Stimulated activated CD4-positive, alpha-beta T cell treated with anti-CD3 and anti-CD28 coated beads, Interleukin-15, amount 100 ng/mL, for 24 hours (primary cell): ENCODE measurements around the gene CDH4.
A peak's percentile ranks its signal among the peaks of the same experiment; 100 is the strongest.

Source experiments
- DNase-seq: peaks from one replicate; pipeline ENCODE4 v3.0.0-alpha.2; 2020

Gene CDH4

GRCh38 chr20:61861054-61861841 lies 609.2 kb downstream of the CDH4 start:
- no peak for DNase-seq

- no peak for DNase-seq
These were observed 609.8 kb downstream of the CDH4 start for GRCh38 chr20:61861858-61862257.

DNA sequence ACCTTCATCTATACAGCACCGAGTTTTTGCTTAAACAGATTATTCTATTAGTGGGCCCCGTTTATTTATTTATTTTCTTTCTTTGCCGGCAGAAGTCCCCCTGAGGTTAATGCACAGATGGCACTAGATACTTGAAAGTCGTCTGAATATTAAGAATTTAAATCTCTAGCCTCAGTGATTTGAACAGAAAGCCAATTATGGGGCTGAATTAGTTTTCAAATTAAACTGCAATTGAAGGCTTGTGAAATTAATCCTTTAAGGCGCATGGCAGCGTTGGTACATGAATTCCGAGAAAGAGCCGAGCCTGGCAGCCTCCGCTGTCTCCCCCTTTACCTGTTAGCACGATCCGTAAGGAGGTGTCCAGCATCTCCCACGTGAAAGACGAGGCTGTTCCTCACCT lies 610.8 kb downstream of the CDH4 start:
- DNase-seq: no peak

DNA sequence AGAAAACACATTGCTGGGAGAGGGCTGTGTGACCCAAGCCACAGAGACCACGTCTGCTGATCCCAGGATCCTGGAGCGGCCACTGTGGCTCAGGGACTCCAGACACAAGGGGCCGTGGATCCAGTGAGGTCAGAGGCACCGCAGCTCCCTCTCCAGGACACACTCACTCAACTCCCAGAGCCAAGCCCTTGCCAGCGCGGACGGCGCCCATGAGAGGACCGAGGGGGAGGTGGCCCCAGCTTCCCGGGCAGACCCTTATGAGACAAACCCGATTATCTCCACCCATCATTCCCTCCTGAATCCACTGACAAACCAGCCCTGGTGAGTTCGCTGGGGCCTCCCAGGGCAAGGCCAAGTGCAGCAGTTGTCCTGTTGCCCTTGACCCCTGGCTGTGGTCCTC lies 612.4 kb downstream of the CDH4 start:
- DNase-seq: no peak

GRCh38 chr20:61865353-61865752 lies 613.3 kb downstream of the CDH4 start:
- DNase-seq: no peak

DNA sequence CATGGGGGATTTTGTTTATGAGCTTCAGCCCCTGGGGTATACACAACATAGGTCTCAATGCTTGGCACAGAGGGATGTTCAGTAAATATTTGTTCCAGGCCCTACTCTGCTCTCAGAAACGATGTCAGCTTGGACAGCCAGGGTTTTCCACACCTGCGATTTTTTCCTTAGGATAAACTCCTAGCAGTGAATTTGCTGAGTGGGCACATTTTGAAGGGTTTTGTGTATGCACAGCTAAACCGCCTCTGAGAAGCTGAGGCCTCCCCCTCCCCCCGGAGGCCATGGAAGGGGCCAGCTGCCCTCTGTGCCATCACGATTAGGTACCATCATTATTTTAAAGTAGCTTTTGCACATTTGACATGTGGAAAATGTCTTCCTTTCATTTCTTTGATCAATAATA lies 614.1 kb downstream of the CDH4 start:
- DNase-seq: no peak

DNA sequence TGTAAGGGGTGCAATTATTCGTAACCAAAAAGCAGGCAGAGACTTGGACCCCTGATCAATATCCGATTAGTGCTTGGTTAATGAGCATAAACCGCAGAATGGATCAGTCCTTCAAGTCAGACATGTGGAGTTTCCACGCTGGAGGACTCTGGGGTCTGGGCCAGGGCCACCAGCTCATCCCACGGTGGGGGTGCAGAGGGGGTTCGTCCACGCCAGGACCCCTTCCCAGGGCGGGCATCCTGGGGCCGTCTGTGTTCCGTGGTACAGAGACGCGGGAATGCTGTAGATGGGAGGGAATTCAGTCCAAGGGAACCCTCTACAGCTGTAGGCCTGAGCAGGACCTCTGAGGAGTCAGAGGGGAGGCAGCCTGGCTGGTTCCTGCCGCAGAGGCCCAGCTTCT lies 615.9 kb downstream of the CDH4 start:
- no peak for DNase-seq

- DNase-seq: no peak
These were observed 616.5 kb downstream of the CDH4 start for GRCh38 chr20:61868466-61869090.

- DNase-seq: no peak
These were observed 617.9 kb downstream of the CDH4 start for GRCh38 chr20:61869750-61870507.

DNA sequence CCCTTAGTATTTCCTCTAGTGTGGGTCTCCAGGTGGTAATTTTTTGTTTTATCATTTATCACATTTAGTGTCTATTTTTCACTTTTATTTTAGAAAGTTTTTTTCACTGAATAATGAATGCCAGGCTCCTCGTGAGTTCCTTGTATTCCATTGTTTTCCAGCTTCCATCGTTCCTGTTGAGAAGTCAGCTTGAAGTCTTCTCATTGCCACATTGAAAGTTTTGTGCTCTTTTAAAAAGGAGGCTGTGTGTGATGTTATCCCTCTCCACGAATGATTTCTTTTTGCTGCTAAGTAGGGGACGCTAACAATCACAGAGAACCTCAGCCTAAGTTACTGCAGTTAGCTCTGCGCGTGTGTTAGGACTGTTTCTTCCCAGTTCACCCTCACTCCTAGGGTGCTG lies 619.1 kb downstream of the CDH4 start:
- DNase-seq: no peak

DNA sequence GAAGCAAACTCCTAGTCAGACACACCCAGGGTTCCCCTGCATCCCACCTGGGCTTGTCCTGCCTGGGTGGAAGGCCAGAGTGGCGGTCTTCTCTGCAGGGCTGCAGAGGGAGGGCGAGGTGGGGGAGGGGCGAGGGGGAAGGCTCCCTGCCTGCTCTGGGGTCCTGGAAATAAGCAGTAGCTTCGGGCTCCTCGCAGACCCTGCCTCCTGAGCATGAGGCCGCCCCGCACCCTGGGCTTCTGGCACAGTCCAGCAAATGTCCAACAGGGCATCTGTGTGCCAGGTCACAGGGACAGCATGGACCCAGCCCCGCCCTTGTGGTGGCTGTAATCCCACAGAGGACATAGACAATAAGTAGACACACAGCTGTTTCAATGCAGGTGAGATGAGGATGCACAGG lies 619.9 kb downstream of the CDH4 start:
- DNase-seq: no peak

DNA sequence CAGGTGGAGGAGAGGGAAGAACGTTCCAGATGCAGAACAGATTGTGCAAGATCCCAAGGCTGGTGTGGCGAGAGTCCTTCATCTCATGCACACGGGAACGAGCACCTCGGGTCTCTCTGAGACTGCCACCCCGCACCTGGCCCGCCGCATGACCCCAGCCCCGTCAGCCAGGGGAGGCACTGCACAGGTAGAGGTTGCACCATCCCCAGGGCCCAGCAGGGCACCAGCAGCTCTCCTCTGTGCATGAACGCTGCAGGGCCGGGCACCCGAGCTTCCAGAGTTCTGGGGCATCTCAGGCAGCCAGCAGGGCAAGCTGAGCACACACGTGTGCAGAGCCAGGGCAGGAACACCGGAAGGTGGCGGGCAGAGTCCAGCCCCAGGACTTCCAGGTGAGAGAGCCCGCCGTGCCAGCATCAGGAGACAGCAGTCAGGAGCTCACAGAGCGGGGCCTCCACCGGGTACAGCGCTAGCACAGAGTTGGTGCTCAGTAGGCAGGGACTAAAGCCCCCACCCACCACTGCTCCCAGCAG lies 620.4 kb downstream of the CDH4 start:
- no peak for DNase-seq

DNA sequence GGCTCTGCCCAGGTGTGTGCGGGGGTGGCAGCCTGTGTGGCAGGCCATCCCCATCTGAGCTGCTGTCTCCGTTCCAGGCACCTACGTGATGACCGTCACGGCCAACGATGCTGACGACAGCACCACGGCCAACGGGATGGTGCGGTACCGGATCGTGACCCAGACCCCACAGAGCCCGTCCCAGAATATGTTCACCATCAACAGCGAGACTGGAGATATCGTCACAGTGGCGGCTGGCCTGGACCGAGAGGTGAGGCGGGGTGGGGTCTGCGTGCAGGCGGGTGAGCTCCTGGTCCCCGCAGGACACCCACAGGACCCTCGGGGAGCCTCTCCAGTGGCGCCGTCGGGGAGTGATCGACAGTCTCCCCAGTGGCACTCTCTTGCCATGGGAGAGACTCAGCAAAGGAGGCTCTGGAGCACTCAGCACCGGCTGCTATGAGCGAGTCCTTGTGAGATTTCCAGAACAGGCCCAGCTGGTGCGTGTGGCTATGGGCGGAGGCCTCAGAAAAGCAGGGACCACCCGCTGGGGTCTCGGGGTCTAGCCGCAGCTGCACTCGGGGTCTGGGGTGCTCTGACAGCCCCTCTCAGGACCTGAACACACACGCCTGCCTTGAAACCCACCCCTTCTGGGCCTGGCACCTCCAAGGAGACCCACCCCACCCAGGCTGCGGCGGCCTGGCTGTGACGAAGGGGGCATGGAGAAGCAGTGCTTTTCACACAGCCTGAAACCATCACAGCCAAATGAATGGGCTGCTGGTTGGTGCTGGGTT lies 621.8 kb downstream of the CDH4 start:
- no peak for DNase-seq

DNA sequence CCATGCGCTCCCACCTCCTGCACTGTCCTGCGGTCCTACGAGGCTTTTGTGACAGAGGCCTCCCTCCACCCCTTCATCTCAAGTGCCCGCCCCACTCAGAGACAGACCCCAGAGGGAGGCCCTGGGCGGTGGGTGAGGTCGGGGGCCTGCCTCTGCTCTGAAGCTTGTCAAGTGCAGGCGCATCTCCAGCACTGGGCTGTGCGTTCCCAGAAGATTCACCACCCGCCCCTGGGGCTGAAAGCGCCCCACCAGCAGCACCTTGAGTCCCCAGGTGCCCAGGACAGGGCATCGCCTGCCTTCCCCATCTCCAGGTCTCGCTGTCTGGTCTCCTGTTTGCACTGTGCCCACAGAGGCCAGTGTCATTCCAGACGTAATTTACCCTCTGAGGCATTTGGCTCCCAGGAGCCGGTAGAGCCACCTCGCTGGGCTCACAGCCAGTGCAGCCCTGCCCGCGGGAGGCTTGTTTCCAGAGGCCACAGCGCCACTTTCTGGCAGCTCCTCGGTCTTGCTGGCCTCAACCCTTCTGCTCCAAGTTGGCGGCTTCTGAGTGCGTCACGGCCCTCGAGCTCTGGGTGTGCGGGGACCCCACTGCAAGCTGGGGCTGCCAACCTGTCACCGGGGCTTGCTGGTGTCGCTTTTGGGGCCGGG lies 622.5 kb downstream of the CDH4 start:
- peak; percentile 8 for DNase-seq

- DNase-seq: no peak
These were observed 623.3 kb downstream of the CDH4 start for GRCh38 chr20:61875221-61875885.

- DNase-seq: no peak
These were observed 623.9 kb downstream of the CDH4 start for GRCh38 chr20:61875996-61876395.

DNA sequence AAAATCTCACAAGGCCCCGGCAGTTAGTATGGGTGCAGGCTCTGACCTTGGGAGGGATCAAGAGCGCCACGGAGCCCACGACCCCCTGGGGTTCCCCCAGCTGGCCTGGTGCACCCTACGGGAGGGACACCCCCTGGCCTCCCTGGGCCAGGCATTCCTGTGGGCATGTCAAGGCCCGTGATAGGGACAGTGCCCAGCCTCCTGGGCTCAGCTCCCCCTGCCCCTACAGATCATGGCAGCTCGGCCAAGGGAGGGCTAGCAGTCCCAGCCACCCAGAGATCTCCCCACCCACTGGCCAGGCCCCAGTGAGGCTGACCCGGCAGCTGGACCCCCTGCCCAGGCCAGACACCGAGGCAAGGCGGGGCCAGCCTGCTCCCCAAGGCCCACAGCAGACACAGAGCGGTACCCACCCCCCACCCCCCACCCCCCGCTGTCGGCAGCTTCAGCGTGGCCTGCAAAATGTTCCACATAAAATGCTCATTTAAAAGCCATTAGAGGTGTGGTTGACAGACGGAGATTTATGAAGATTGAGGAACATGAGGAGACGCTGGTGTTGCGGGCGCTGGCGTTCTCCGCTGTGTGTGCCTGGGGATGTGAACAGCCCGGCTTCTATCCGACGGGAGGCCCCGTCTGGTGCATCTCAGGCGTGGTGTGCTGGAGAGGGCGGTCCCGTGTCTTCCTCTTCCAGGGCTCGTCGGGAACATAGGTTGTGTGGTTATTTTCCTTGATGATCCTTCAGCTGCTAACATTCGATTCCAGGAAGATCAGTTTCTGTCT lies 625.1 kb downstream of the CDH4 start:
- no peak for DNase-seq

GRCh38 chr20:61877776-61878477 lies 625.9 kb downstream of the CDH4 start:
- DNase-seq: no peak

DNA sequence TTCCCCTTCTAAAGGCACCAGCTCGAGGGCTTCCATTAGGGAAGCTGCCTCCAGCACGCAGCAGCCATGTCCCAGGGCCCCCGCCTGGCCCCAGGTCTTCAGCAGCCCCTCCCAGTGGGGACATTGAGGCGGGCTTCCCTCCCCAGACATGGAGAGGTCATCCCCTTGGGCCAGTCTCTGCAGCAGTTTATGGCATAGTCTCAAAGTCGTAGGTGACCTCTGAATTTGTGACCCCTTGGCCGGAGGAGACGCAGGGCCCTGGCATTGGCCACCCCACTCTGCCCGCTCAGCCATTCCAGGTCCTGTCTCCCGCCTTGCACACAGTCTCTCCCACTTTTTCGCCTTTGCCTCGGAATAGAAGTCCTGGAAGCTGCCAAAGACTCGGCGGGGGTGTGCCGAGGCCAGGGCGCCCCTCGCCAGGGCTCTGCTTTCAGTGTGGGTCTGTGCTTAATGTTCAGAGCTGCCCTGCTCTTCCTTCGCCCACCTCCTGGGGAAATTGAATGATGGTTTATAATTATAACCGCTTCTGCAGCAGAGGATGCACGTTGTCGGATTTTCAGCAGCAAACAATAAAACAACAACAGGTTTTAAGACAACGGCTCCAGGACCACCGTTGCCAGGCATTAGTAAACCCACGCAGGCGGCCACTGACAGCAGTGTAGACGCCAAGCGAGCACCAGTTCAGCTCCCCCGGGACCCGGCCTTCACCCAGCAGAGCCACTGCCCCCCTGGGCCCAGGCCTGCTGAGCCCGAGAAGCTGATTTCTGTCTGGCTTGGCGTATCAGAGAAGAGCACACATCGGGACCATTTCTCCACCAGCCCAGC lies 626.6 kb downstream of the CDH4 start:
- no peak for DNase-seq

GRCh38 chr20:61879303-61879620 lies 627.2 kb downstream of the CDH4 start:
- no peak for DNase-seq
